IMR-90 (cell line): ENCODE measurements around the gene KLHL30. TPM values are rescaled to one million over a fixed set of nuclear protein-coding genes. Genes with fewer than 3 reads are reported as not detected.

Source experiments
- ATAC-seq: fragments of 200-7000 bp; cut with Tn5 transposase; 2 replicates; pipeline ENCODE4 v1.9.1; 2020; ENCODE audit warnings: low read depth, mild to moderate bottlenecking, moderate library complexity
- BruUV-seq: library from RNA; stranded (reverse); fragments of 400-500 nt; replicated peaks from 2 replicates; lab custom pipeline; 2021; lab: Mats Ljungman, UMichigan
- CTCF ChIA-PET: fragments of 300-600 bp; formaldehyde crosslinking; extraction: SDS; loops from one replicate; lab custom pipeline; 2021; ENCODE audit warnings: antibody characterized with exemption; lab: Yijun Ruan, JAX
- POLR2A ChIA-PET: fragments of 300-600 bp; sonication (Branson Sonifier 250); formaldehyde crosslinking; loops from one replicate; lab custom pipeline; 2022; ENCODE audit warnings: antibody characterized with exemption; ENCODE audit not compliant: unreplicated experiment; lab: Charles Lee
- DNase-seq: peaks from one replicate; pipeline ENCODE4 v3.0.0; 2013
- H2AFZ ChIP-seq: replicated peaks from 2 replicates; pipeline ENCODE3; 2013; ENCODE audit warnings: low read length, mild to moderate bottlenecking; ENCODE audit not compliant: poor library complexity
- H2AK5ac ChIP-seq: 2 replicates; pipeline ENCODE4 v1.6.1; 2013; ENCODE audit warnings: low read depth, low read length, inconsistent platforms
- H2AK9ac ChIP-seq: replicated peaks from 2 replicates; pipeline ENCODE3; 2013; ENCODE audit warnings: mild to moderate bottlenecking, low read depth, low read length, moderate library complexity; ENCODE audit not compliant: poor library complexity
- H2BK120ac ChIP-seq: 2 replicates; pipeline ENCODE4 v1.6.1; 2013; ENCODE audit warnings: low read depth, low read length, inconsistent platforms
- H2BK15ac ChIP-seq: 3 replicates; pipeline ENCODE4 v1.6.1; 2013; ENCODE audit warnings: low read depth, low read length, inconsistent platforms
- H2BK20ac ChIP-seq: 2 replicates; pipeline ENCODE4 v1.6.1; 2013; ENCODE audit warnings: low read depth, mild to moderate bottlenecking, inconsistent platforms, low read length, moderate library complexity
- H2BK5ac ChIP-seq: 2 replicates; pipeline ENCODE4 v1.6.1; 2013; ENCODE audit warnings: mild to moderate bottlenecking, low read depth, low read length, inconsistent platforms; ENCODE audit not compliant: poor library complexity, severe bottlenecking
- H3K14ac ChIP-seq: replicated peaks from 2 replicates; pipeline ENCODE4 v1.6.1; 2013; ENCODE audit warnings: low read depth, low read length, inconsistent platforms
- H3K18ac ChIP-seq: 2 replicates; pipeline ENCODE4 v1.6.1; 2013; ENCODE audit warnings: low read depth, low read length, control low read depth
- H3K23ac ChIP-seq: 2 replicates; pipeline ENCODE4 v1.6.1; 2013; ENCODE audit warnings: low read depth, low read length, inconsistent platforms
- H3K27ac ChIP-seq: 2 replicates; pipeline ENCODE4 v1.5.1; 2013; ENCODE audit warnings: mild to moderate bottlenecking, control low read depth, low read length; ENCODE audit not compliant: insufficient read depth
- H3K27me3 ChIP-seq: 2 replicates; pipeline ENCODE4 v1.6.1; 2013; ENCODE audit warnings: low read length; ENCODE audit not compliant: control insufficient read depth, insufficient read depth
- H3K36me3 ChIP-seq: 2 replicates; pipeline ENCODE4 v1.6.1; 2013; ENCODE audit warnings: low read length, mixed read lengths; ENCODE audit not compliant: control insufficient read depth, insufficient read depth
- H3K4ac ChIP-seq: 2 replicates; pipeline ENCODE4 v1.6.1; 2013; ENCODE audit warnings: low read depth, low read length, inconsistent platforms
- H3K4me1 ChIP-seq: 2 replicates; pipeline ENCODE4 v1.6.1; 2013; ENCODE audit warnings: low read length, mixed read lengths; ENCODE audit not compliant: control insufficient read depth, insufficient read depth
- H3K4me2 ChIP-seq: 2 replicates; pipeline ENCODE4 v1.6.1; 2013; ENCODE audit warnings: low read depth, mild to moderate bottlenecking, control low read depth, low read length, moderate library complexity
- H3K4me3 ChIP-seq: 2 replicates; pipeline ENCODE4 v1.5.1; 2013; ENCODE audit warnings: low read depth, mild to moderate bottlenecking, control low read depth, low read length, moderate library complexity; ENCODE audit not compliant: insufficient read depth
- H3K56ac ChIP-seq: 2 replicates; pipeline ENCODE4 v1.6.1; 2013; ENCODE audit warnings: low read length, inconsistent platforms; ENCODE audit not compliant: insufficient read depth; ENCODE audit errors: extremely low read depth
- H3K79me1 ChIP-seq, 2 experiments: 2 replicates each; pipeline ENCODE4 v1.6.1; 2013; ENCODE audit warnings: low read length in 2 of 2, inconsistent platforms in 1 of 2, low read depth in 1 of 2
- H3K9ac ChIP-seq: 2 replicates; pipeline ENCODE4 v1.6.1; 2013; ENCODE audit warnings: low read depth, low read length, control low read depth
- H3K9me1 ChIP-seq: 2 replicates; pipeline ENCODE4 v1.6.1; 2013; ENCODE audit warnings: low read length, inconsistent platforms; ENCODE audit not compliant: insufficient read depth
- H3K9me3 ChIP-seq: 2 replicates; pipeline ENCODE4 v1.6.1; 2013; ENCODE audit warnings: low read length; ENCODE audit not compliant: control insufficient read depth, insufficient read depth
- H4K20me1 ChIP-seq: 2 replicates; pipeline ENCODE4 v1.6.1; 2013; ENCODE audit warnings: low read length, inconsistent platforms; ENCODE audit not compliant: insufficient read depth
- H4K5ac ChIP-seq: 2 replicates; pipeline ENCODE4 v1.6.1; 2013; ENCODE audit warnings: mild to moderate bottlenecking, low read depth, low read length, control low read depth
- H4K8ac ChIP-seq, 2 experiments: 2 replicates each; pipeline ENCODE4 v1.6.1; 2013; ENCODE audit warnings: low read depth in 2 of 2, low read length in 2 of 2, control low read depth in 1 of 2, inconsistent platforms in 1 of 2
- H4K91ac ChIP-seq: 2 replicates; pipeline ENCODE4 v1.6.1; 2013; ENCODE audit warnings: low read depth, low read length, inconsistent platforms; ENCODE audit not compliant: insufficient read depth
- BHLHE40 ChIP-seq: fragments of 150-350 bp; IDR thresholded peaks from 2 replicates; pipeline ENCODE4 v1.6.1; 2016; ENCODE audit warnings: mild to moderate bottlenecking, low read depth, low read length
- CHD1 ChIP-seq: IDR thresholded peaks from 2 replicates; pipeline ENCODE4 v1.6.1; 2012; ENCODE audit warnings: low read depth, low read length, improper control_type of control experiment
- CTCF ChIP-seq: conservative IDR thresholded peaks from 2 replicates; pipeline ENCODE4 v1.5.1; 2012; ENCODE audit warnings: mild to moderate bottlenecking, low read depth, low read length, improper control_type of control experiment
- ELK1 ChIP-seq: fragments of 150-350 bp; IDR thresholded peaks from 2 replicates; pipeline ENCODE4 v1.6.1; 2016; ENCODE audit warnings: low read depth, mild to moderate bottlenecking, low read length, moderate library complexity, borderline replicate concordance
- MXI1 ChIP-seq: IDR thresholded peaks from 2 replicates; pipeline ENCODE4 v1.6.1; 2012; ENCODE audit warnings: low read depth, mild to moderate bottlenecking, low read length, moderate library complexity, borderline replicate concordance
- RFX5 ChIP-seq: IDR thresholded peaks from 2 replicates; pipeline ENCODE4 v1.8.0; 2012; ENCODE audit warnings: low read depth, mild to moderate bottlenecking, low read length, moderate library complexity
- USF2 ChIP-seq: fragments of 150-350 bp; IDR thresholded peaks from 2 replicates; pipeline ENCODE4 v1.6.1; 2017; ENCODE audit warnings: mild to moderate bottlenecking, antibody characterized with exemption, low read length, low read depth
- WGBS, 2 experiments: methylation state at CpG; one replicate each; pipeline versions ENCODE4 v1.1.5 to v1.1.7; 2013; ENCODE audit warnings: missing lambda C conversion rate in 2 of 2; ENCODE audit not compliant: insufficient read length in 1 of 2; ENCODE audit errors: extremely low coverage in 2 of 2; 5-methylcytosine and 5-hydroxymethylcytosine counted together
- dilution Hi-C: fragments of 300-500 bp; cut with HindIII; formaldehyde crosslinking; loops from one replicate; pipeline ENCODE4 v1.14.3; 2018; ENCODE audit warnings: low sequenced_read_pairs; ENCODE audit not compliant: unreplicated experiment
- in situ Hi-C: fragments of 300-500 bp; cut with MboI; formaldehyde crosslinking; loops from 3 replicates; pipeline ENCODE4 v1.14.3; 2019; ENCODE audit warnings: low sequenced_read_pairs, inconsistent platforms, mixed read lengths
- intact Hi-C: fragments of 100-400 bp; cut with micrococcal nuclease; formaldehyde crosslinking; loops from 2 replicates; pipeline ENCODE4 v1.10.0; 2022
- polyA plus RNA-seq, 3 experiments: library from polyadenylated mRNA; depleted of rRNA; stranded (reverse); fragments of >200 nt; gene quantifications; 2 replicates each; pipeline ENCODE4 v1.2.3, GENCODE V29; 2012; ENCODE audit warnings: low replicate concordance in 1 of 3
- total RNA-seq: library from RNA; depleted of rRNA; stranded (reverse); fragments of >200 nt; gene quantifications from 2 replicates; pipeline ENCODE4 v1.2.3, GENCODE V29; 2012

The KLHL30 gene
- total and polyA plus RNA-seq, 2 of the 4 experiments (the other 2 are of a cell fraction): under 0.01 to 0.03 TPM

- CTCF ChIA-PET: no interaction called here
- H3K4me2 ChIP-seq: no peak overlapping the region
Measured at GRCh38 chr2:238101891-238102841, 36.3 kb upstream of the KLHL30 start.

More at GRCh38 chr2:238101891-238102841, 36.3 kb upstream of the KLHL30 start:
- ATAC-seq (no peak), DNase-seq (no peak)
- H4K91ac ChIP-seq: no peak overlapping the region
- POLR2A ChIA-PET: interaction anchor here (0.6 kb wide), 1 partner anchor 204 kb away, joined by 14 read pairs; no protein-coding TSS in a partner anchor
- H3K9me1 ChIP-seq: no peaks in the 10 kb centered on the region
- H3K79me1 ChIP-seq: no peaks in the 10 kb centered on the region
- no peak overlapping the region for H2AK9ac ChIP-seq
- no peak overlapping the region for H2BK20ac ChIP-seq
- H3K9me3 ChIP-seq: no peaks in the 10 kb centered on the region
- dilution Hi-C loops (no loop called here), in situ Hi-C loops (no loop called here), intact Hi-C loops (no loop called here)
- TF ChIP-seq ELK1: no peak
- no peak for TF ChIP-seq CHD1
- no peak for TF ChIP-seq MXI1
- no peak for TF ChIP-seq BHLHE40
- no peak for TF ChIP-seq RFX5
- no peak for TF ChIP-seq CTCF
- TF ChIP-seq USF2: no peak
- H3K23ac ChIP-seq: no peak overlapping the region
- H3K18ac ChIP-seq: no peak overlapping the region
- no peak overlapping the region for H2AK5ac ChIP-seq
- no peak overlapping the region for H3K56ac ChIP-seq
- H4K8ac ChIP-seq: no peak overlapping the region
- H3K27ac ChIP-seq: no peak overlapping the region
- peak overlapping the region; percentile 51 for H2AFZ ChIP-seq
- H4K20me1 ChIP-seq: no peaks in the 10 kb centered on the region
- H4K5ac ChIP-seq: no peak overlapping the region
- H2BK5ac ChIP-seq: no peak overlapping the region
- no peak overlapping the region for H2BK120ac ChIP-seq
- BruUV-seq: no TSS peak
- no peak overlapping the region for H3K4ac ChIP-seq
- H3K27me3 ChIP-seq: no peaks in the 10 kb centered on the region; the same call in 1 of the 2 replicates
- H2BK15ac ChIP-seq: no peak overlapping the region
- no peak overlapping the region for H3K9ac ChIP-seq
- H3K4me1 ChIP-seq: no peaks in the 10 kb centered on the region
- 79% methylated on average over 18 of the region's 30 CpGs; no CpG with 5 or more reads in 1 of the 2 experiments for WGBS, 2 experiments
- no peak overlapping the region for H3K14ac ChIP-seq
- H3K4me3 ChIP-seq: no peak overlapping the region
- no peaks in the 10 kb centered on the region for H3K36me3 ChIP-seq
